Gastrocnemius medialis (tissue), 4 donors: ENCODE measurements around the gene GRK1. TPM values are rescaled to one million over a fixed set of nuclear protein-coding genes. Genes with fewer than 3 reads are reported as not detected.

Experiments used
- ATAC-seq, 2 donors: fragments of 150-250 bp; one replicate each; pipeline ENCODE4 v1.9.1; 2016
- DNase-seq, 2 donors: peaks; one replicate each; pipeline ENCODE4 v3.0.0-alpha.2; 2019
- H3K27ac ChIP-seq, 4 donors: fragments of 200-600 bp; sonication (generic); 1 replicate in 1 of 4; 2 replicates in 3 of 4; pipeline ENCODE4 v1.5.1; 2016 to 2018; ENCODE audit warnings: mild to moderate bottlenecking in 2 of 4, moderate library complexity in 1 of 4
- H3K27me3 ChIP-seq, 3 donors: fragments of 200-600 bp; sonication (generic) in 2 of 3; 1 replicate in 1 of 3; 2 replicates in 2 of 3; pipeline versions ENCODE4 v1.5.1 to v1.6.0; 2016 to 2019; ENCODE audit warnings: mild to moderate bottlenecking in 1 of 3, moderate library complexity in 1 of 3
- H3K36me3 ChIP-seq, 2 donors: fragments of 200-600 bp; sonication (generic) in 1 of 2; one replicate each; pipeline ENCODE4 v1.5.1; 2017 to 2018
- H3K4me1 ChIP-seq, 2 donors: fragments of 200-600 bp; sonication (generic) in 1 of 2; one replicate each; pipeline ENCODE4 v1.5.1; 2016 to 2017; ENCODE audit warnings: mild to moderate bottlenecking in 2 of 2
- H3K4me3 ChIP-seq, 4 donors: fragments of 200-600 bp; sonication (generic) in 3 of 4; 1 replicate in 1 of 4; 2 replicates in 3 of 4; pipeline ENCODE4 v1.5.1; 2016 to 2019; ENCODE audit warnings: mild to moderate bottlenecking in 2 of 4
- H3K9me3 ChIP-seq, 3 donors: fragments of 200-600 bp; sonication (generic) in 2 of 3; 1 replicate in 1 of 3; 2 replicates in 2 of 3; pipeline ENCODE4 v1.5.1; 2016 to 2019
- CTCF ChIP-seq, 5 experiments: fragments of 450-650 bp in 3 of 5; fragments of 200-600 bp in 2 of 5; sonication (generic) in 2 of 5; IDR thresholded peaks in 4 of 5; conservative IDR thresholded peaks in 1 of 5; 1 replicate in 4 of 5; 2 replicates in 1 of 5; pipeline ENCODE4 v1.5.1; 2016 to 2019; ENCODE audit warnings: antibody characterized with exemption in 5 of 5, mild to moderate bottlenecking in 3 of 5, moderate library complexity in 3 of 5
- POLR2A ChIP-seq, 2 donors: fragments of 450-650 bp; IDR thresholded peaks; one replicate each; pipeline ENCODE4 v1.6.1; 2017; ENCODE audit warnings: antibody characterized with exemption in 2 of 2, mild to moderate bottlenecking in 2 of 2, moderate library complexity in 2 of 2
- in situ Hi-C, 4 donors: fragments of 200-750 bp; cut with MboI; loops; one replicate each; pipeline versions ENCODE4 v1.15.0 to v1.8.0; 2017; ENCODE audit warnings: low sequenced_read_pairs in 4 of 4
- intact Hi-C: fragments of 100-400 bp; cut with DNase I; formaldehyde crosslinking; loops from one replicate; pipeline ENCODE4 v1.15.1; 2023; ENCODE audit warnings: low total_unique reads
- total RNA-seq, 4 donors: library from RNA; depleted of rRNA; stranded (reverse); fragments of >200 nt; gene quantifications; one replicate each; pipeline versions ENCODE4 v1.1.0 to v1.2.3, GENCODE V29; 2016

GRK1 gene
- total RNA-seq, 4 donors from 2014 or later, result 0.10 TPM; not detected in 3

- no peak for DNase-seq
- TF ChIP-seq CTCF (IDR thresholded peaks at IDR 0.05 in 4 of 5, conservative IDR thresholded peaks at IDR 0.05 in 1 of 5) (no peak), POLR2A (IDR thresholded peaks at IDR 0.05) (no peak)
- H3K27me3 ChIP-seq, result peaks cover 4 to 13% (median 10%) of the 10 kb centered on the region in 3 donors
- intact Hi-C loops, result no loop called here
- ATAC-seq, result no peak
- in situ Hi-C loops, result no loop called here
- H3K4me1 ChIP-seq, result no peaks in the 10 kb centered on the region
- H3K27ac ChIP-seq, result no peak overlapping the region
- no peaks in the 10 kb centered on the region for H3K9me3 ChIP-seq
- H3K36me3 ChIP-seq, result no peaks in the 10 kb centered on the region
- no peak overlapping the region for H3K4me3 ChIP-seq
Measured at GRCh38 chr13:113735194-113735593, 68.2 kb downstream of the GRK1 start.

DNA sequence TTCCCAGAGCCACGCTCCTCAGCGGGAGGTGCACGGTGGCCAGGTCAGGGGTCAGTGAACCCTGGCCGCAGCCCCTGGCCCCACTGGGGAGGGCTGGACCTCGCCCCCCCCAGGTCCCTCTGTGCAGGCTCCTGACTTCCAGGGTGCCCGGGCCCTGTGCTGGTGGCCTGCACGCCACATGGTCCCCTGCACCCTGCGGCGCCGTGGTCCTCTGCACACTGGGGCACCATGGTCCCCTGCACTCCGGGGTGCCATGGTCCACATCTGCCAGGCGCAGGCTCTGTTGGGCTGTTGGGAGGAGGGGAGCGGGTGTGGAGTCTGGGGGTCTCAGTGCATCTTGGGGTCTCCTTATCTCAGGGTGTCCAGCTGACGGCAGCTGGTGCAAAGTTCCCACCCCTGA is 68.7 kb downstream of the GRK1 start:
- no peak for DNase-seq
- H3K27me3 ChIP-seq, result peaks cover under 1 to 8% (median 4%) of the 10 kb centered on the region in 3 donors
- no peak overlapping the region for H3K4me3 ChIP-seq
- no peaks in the 10 kb centered on the region for H3K4me1 ChIP-seq
- H3K27ac ChIP-seq, result no peak overlapping the region
- in situ Hi-C loops (no loop called here), intact Hi-C loops (no loop called here)
- TF ChIP-seq POLR2A (IDR thresholded peaks at IDR 0.05), result no peak
- no peak for TF ChIP-seq CTCF (IDR thresholded peaks at IDR 0.05 in 4 of 5, conservative IDR thresholded peaks at IDR 0.05 in 1 of 5)
- H3K9me3 ChIP-seq, result no peaks in the 10 kb centered on the region
- no peak for ATAC-seq
- no peaks in the 10 kb centered on the region for H3K36me3 ChIP-seq

GRCh38 chr13:113736258-113736731 is 69.3 kb downstream of the GRK1 start:
- no peak for DNase-seq
- ATAC-seq, result no peak
- H3K27me3 ChIP-seq, result peaks cover 0 to 2% (median 0%) of the 10 kb centered on the region in 3 donors
- in situ Hi-C loops (no loop called here), intact Hi-C loops (no loop called here)
- H3K4me1 ChIP-seq, result no peaks in the 10 kb centered on the region
- no peak overlapping the region for H3K4me3 ChIP-seq
- TF ChIP-seq CTCF (IDR thresholded peaks at IDR 0.05 in 4 of 5, conservative IDR thresholded peaks at IDR 0.05 in 1 of 5) (no peak), POLR2A (IDR thresholded peaks at IDR 0.05) (no peak)
- H3K36me3 ChIP-seq, result no peaks in the 10 kb centered on the region
- no peak overlapping the region for H3K27ac ChIP-seq
- no peaks in the 10 kb centered on the region for H3K9me3 ChIP-seq

DNA sequence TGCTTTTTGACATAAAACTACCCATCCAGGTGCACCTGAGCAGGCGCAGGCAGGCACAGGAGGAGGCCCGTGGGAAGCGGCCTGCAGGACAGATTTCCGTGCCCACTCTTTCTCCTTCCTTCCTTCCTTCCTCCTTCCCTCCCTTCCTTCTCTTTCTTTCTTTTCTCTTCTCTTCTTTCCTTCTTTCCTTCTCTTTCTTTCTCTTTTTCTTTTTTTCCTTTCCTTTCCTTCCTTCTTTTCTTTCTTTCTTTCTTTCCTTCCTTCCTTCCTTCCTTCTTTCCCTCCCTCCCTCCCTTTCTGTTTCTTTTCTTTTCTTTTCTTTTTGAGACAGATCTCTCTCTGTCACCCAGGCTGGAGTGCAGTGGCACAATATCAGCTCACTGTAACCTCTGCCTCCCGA is 70.8 kb downstream of the GRK1 start:
- TF ChIP-seq CTCF (IDR thresholded peaks at IDR 0.05 in 4 of 5, conservative IDR thresholded peaks at IDR 0.05 in 1 of 5), result no peak
- no peak for TF ChIP-seq POLR2A (IDR thresholded peaks at IDR 0.05)
- intact Hi-C loops, result no loop called here
- no peak for ATAC-seq

More for the DNA sequence above, 70.8 kb downstream of the GRK1 start:
- no peaks in the 10 kb centered on the region for H3K27me3 ChIP-seq
- DNase-seq, result no peak
- no peak overlapping the region for H3K4me3 ChIP-seq
- no peaks in the 10 kb centered on the region for H3K4me1 ChIP-seq
- H3K9me3 ChIP-seq, result no peaks in the 10 kb centered on the region
- H3K27ac ChIP-seq, result no peak overlapping the region
- in situ Hi-C loops, result no loop called here
- no peaks in the 10 kb centered on the region for H3K36me3 ChIP-seq
